Esophagus squamous epithelium (tissue), 5 donors: ENCODE measurements around the gene CSTPP1. TPM values are rescaled to one million over a fixed set of nuclear protein-coding genes. Genes with fewer than 3 reads are reported as not detected.

Experiments
- DNase-seq: peaks from one replicate; lab custom pipeline; 2025; lab: John Stamatoyannopoulos, UW
- H3K27ac ChIP-seq, 4 donors: fragments of 200-600 bp; sonication (generic); one replicate each; pipeline ENCODE4 v1.5.1; 2016 to 2019; ENCODE audit warnings: mild to moderate bottlenecking in 1 of 4
- H3K27me3 ChIP-seq, 4 donors: fragments of 200-600 bp; sonication (generic); 1 replicate in 3 of 4; 2 replicates in 1 of 4; pipeline versions ENCODE4 v1.5.1 to v1.6.0; 2017 to 2021; ENCODE audit warnings: antibody characterized with exemption in 1 of 4
- H3K36me3 ChIP-seq, 3 donors: fragments of 200-600 bp; sonication (generic); one replicate each; pipeline ENCODE4 v1.5.1; 2016 to 2019
- H3K4me1 ChIP-seq, 3 donors: fragments of 200-600 bp; sonication (generic); one replicate each; pipeline ENCODE4 v1.5.1; 2017 to 2019
- H3K4me3 ChIP-seq, 4 donors: fragments of 200-600 bp; sonication (generic); 1 replicate in 3 of 4; 2 replicates in 1 of 4; pipeline ENCODE4 v1.5.1; 2016 to 2019; ENCODE audit warnings: mild to moderate bottlenecking in 2 of 4, moderate library complexity in 1 of 4
- H3K9me3 ChIP-seq, 3 donors: fragments of 200-600 bp; sonication (generic); one replicate each; pipeline ENCODE4 v1.5.1; 2016 to 2019
- CTCF ChIP-seq, 6 experiments: fragments of 450-650 bp in 4 of 6; fragments of 200-600 bp in 2 of 6; sonication (generic) in 2 of 6; IDR thresholded peaks; one replicate each; pipeline ENCODE4 v1.5.1; 2016 to 2019; ENCODE audit warnings: antibody characterized with exemption in 6 of 6, mild to moderate bottlenecking in 4 of 6, moderate library complexity in 4 of 6
- POLR2A ChIP-seq, 4 donors: fragments of 450-650 bp; IDR thresholded peaks; one replicate each; pipeline ENCODE4 v1.6.1; 2017; ENCODE audit warnings: antibody characterized with exemption in 4 of 4, mild to moderate bottlenecking in 4 of 4, moderate library complexity in 3 of 4
- WGBS, 2 donors: methylation state at CpG; one replicate each; pipeline ENCODE4 v1.1.5; 2018; 5-methylcytosine and 5-hydroxymethylcytosine counted together
- intact Hi-C: fragments of 100-400 bp; cut with DNase I; formaldehyde crosslinking; loops from one replicate; pipeline ENCODE4 v1.15.0; 2022
- total RNA-seq, 4 donors: library from RNA; depleted of rRNA; stranded (reverse); fragments of >200 nt; gene quantifications; one replicate each; pipeline ENCODE4 v1.1.0, GENCODE V29; 2016
- donor health status: DM: yes; HTN: yes; CAD: no.

CSTPP1 gene
- total RNA-seq, 4 donors from 2014 or later: 9.4 to 19.6 (median 16.4) TPM

DNA sequence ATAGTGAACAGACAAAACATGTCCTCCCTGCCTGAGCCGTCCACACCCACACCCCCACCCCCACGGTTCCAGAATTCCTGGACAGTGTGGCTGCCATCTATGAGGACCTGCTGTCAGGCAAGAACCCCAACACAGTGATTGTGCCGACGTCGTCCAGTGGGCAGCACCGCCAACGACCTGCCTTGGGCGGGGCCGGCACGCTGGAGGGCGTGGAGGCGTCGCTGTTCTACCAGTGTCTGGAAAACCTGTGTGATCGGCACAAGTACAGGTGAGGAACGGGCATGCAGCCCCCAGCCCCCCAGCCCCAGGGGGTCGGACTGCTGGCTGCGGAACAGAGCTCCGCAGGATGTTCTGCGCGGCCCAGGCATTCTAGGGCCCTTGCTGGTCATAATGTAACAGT is 220.4 kb downstream of the CSTPP1 start:
- WGBS, 2 donors: 50 to 63% methylated on average over 1 to 15 of the region's 20 CpGs

DNA sequence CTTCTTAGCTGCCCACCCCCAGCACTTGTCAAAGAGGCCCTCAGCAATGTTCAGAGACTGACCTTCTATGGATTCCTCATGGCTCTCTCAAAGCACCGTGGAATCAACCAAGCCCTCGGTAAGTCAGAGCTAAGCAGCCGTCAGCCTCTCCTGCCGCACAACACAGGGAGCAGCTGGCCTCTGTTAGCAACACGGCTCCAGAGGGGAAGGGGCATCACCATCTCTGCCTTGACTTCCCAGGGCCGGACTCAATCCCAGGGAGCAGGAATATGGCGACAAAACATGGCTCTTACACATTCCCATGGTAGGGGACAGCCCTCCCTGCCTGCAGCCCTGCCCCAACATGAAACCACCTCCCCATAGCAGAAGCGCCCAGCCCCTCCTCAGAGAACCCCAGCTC is 221.2 kb downstream of the CSTPP1 start:
- intact Hi-C loops: no loop called here

More for the DNA sequence above, 220.4 kb downstream of the CSTPP1 start:
- Histone ChIP-seq H3K27me3 (no peaks in the 10 kb centered on the region), H3K4me1 (peaks cover 6 to 58% (median 8%) of the 10 kb centered on the region in 3 donors), H3K27ac (peak overlapping the region in 1 of 4 donors; percentile 68), H3K9me3 (no peaks in the 10 kb centered on the region), H3K4me3 (no peak overlapping the region), H3K36me3 (peaks cover 0 to 28% (median 0%) of the 10 kb centered on the region in 3 donors)
- TF ChIP-seq CTCF (IDR thresholded peaks at IDR 0.05) (no peak), POLR2A (IDR thresholded peaks at IDR 0.05) (no peak)
- intact Hi-C loops: no loop called here
- DNase-seq: no peak

DNA sequence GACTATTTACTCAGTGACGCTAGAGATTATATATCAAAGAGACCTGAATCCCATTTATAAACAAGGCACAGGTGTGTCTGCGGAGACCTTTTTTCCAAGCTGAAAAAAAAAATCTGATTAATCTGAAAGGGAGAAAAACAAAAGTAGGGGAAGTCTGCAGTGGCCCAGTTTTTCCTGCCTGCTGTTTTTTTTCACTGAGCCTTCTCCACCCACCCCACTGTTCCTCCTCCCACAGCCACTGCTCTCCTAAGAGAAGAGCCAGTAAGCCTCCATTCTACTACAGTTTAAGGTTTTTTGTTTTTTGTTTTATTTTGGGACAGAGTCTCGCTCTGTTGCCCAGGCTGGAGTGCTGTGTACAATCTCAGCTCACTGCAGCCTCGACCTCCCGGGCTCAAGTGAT is 221.7 kb downstream of the CSTPP1 start:
- no peak for TF ChIP-seq CTCF (IDR thresholded peaks at IDR 0.05)
- TF ChIP-seq POLR2A (IDR thresholded peaks at IDR 0.05): no peak
- Histone ChIP-seq H3K4me3 (no peak overlapping the region), H3K27ac (peak overlapping the region in 1 of 4 donors; percentile 68), H3K27me3 (no peaks in the 10 kb centered on the region), H3K4me1 (peaks cover 2 to 64% (median 8%) of the 10 kb centered on the region in 3 donors), H3K9me3 (no peaks in the 10 kb centered on the region), H3K36me3 (peaks cover 0 to 41% (median 0%) of the 10 kb centered on the region in 3 donors)
- intact Hi-C loops: no loop called here
- WGBS, 2 donors: 50 to 68% methylated on average over 5 of the region's 5 CpGs
- no peak for DNase-seq

More for the DNA sequence above, 221.2 kb downstream of the CSTPP1 start:
- no peak overlapping the region for H3K4me3 ChIP-seq
- 80% methylated on average over 1 of the region's 8 CpGs; no CpG with 5 or more reads in 1 of the 2 donors for WGBS, 2 donors
- no peaks in the 10 kb centered on the region for H3K9me3 ChIP-seq
- no peaks in the 10 kb centered on the region for H3K27me3 ChIP-seq
- peaks cover 3 to 64% (median 8%) of the 10 kb centered on the region in 3 donors for H3K4me1 ChIP-seq
- H3K36me3 ChIP-seq: peaks cover 0 to 37% (median 0%) of the 10 kb centered on the region in 3 donors
- H3K27ac ChIP-seq: peak overlapping the region in 1 of 4 donors; percentile 68
- DNase-seq: no peak
- TF ChIP-seq CTCF (IDR thresholded peaks at IDR 0.05): no peak
- no peak for TF ChIP-seq POLR2A (IDR thresholded peaks at IDR 0.05)

DNA sequence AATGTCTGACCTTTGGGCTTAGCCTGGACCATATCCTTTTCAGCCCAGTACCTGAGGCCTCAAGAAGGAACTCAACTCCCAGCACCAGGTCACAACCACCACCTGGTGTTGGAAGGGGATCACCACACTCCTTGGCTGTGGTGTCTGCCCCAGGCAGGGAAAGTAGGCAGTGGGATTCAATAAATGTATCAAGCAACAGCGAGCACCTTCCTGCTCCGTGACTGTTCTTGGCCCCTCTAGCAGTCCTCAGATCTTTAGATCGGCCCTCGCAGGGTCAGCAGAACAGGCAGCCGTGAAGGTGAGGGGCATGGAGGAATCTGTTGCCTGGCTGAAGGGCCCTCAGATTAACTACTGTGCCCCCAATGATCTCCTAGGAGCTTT is 224.2 kb downstream of the CSTPP1 start:
- WGBS, 2 donors: 83 to 90% methylated on average over 2 to 3 of the region's 5 CpGs
- intact Hi-C loops: no loop called here
- Histone ChIP-seq H3K4me3 (no peak overlapping the region), H3K4me1 (peaks cover 2 to 55% (median 8%) of the 10 kb centered on the region in 3 donors), H3K36me3 (peaks cover 15 to 66% (median 18%) of the 10 kb centered on the region in 3 donors), H3K27ac (no peak overlapping the region), H3K9me3 (no peaks in the 10 kb centered on the region), H3K27me3 (no peaks in the 10 kb centered on the region)
- TF ChIP-seq CTCF (IDR thresholded peaks at IDR 0.05): no peak
- no peak for TF ChIP-seq POLR2A (IDR thresholded peaks at IDR 0.05)
- no peak for DNase-seq

GRCh38 chr11:47161134-47161854 is 224.7 kb downstream of the CSTPP1 start:
- H3K4me3 ChIP-seq: no peak overlapping the region
- 4 to 52% methylated on average over 5 to 9 of the region's 14 CpGs for WGBS, 2 donors
- intact Hi-C loops: no loop called here
- H3K36me3 ChIP-seq: peaks cover 20 to 72% (median 24%) of the 10 kb centered on the region in 3 donors
- H3K27ac ChIP-seq: peak overlapping the region in 1 of 4 donors; percentile 18
- no peaks in the 10 kb centered on the region for H3K27me3 ChIP-seq
- TF ChIP-seq POLR2A (IDR thresholded peaks at IDR 0.05) (no peak), CTCF (IDR thresholded peaks at IDR 0.05) (peak; percentile 46 to 77 (median 58))
- peaks cover 0 to 49% (median 8%) of the 10 kb centered on the region in 3 donors for H3K4me1 ChIP-seq
- H3K9me3 ChIP-seq: no peaks in the 10 kb centered on the region
- no peak for DNase-seq
